NB4 (cell line): Measurements from ENCODE around the gene DLG4.

Experiments
- POLR2A ChIP-seq: IDR thresholded peaks from 2 replicates; pipeline ENCODE4 v1.6.1; 2011; ENCODE audit warnings: mild to moderate bottlenecking; ENCODE audit not compliant: insufficient read length; ENCODE audit errors: extremely low read depth
- TF ChIP-seq, protein P1 (sequence below): IDR thresholded peaks from one replicate; pipeline ENCODE4 v1.5.1; 2012; ENCODE audit warnings: low read depth, low read length
- TF ChIP-seq, protein P2 (sequence below): IDR thresholded peaks from 2 replicates; pipeline ENCODE4 v1.6.1; 2011; ENCODE audit warnings: low read depth, low read length

DNA sequence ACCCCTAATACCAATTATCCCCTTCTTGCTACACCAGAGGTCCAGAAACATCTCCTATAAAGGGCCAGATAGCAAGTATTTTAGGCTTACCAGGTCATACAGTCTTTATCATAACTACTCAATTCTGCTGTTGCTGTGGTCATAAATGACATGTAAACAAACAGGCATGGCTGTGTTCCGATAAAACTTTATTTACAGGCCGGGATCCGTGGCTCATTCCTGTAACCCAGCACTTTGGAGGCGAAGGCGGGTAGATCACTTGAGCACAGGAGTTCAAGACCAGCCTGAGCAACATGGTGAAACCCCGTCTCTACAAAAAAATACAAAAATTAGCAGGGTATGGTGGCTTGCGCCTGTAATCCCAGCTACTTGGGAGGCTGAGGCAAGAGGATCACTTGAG is 52.8 kb downstream of the DLG4 start:
- TF ChIP-seq, protein P1, sequence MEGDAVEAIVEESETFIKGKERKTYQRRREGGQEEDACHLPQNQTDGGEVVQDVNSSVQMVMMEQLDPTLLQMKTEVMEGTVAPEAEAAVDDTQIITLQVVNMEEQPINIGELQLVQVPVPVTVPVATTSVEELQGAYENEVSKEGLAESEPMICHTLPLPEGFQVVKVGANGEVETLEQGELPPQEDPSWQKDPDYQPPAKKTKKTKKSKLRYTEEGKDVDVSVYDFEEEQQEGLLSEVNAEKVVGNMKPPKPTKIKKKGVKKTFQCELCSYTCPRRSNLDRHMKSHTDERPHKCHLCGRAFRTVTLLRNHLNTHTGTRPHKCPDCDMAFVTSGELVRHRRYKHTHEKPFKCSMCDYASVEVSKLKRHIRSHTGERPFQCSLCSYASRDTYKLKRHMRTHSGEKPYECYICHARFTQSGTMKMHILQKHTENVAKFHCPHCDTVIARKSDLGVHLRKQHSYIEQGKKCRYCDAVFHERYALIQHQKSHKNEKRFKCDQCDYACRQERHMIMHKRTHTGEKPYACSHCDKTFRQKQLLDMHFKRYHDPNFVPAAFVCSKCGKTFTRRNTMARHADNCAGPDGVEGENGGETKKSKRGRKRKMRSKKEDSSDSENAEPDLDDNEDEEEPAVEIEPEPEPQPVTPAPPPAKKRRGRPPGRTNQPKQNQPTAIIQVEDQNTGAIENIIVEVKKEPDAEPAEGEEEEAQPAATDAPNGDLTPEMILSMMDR: no peak
- TF ChIP-seq, protein P2, sequence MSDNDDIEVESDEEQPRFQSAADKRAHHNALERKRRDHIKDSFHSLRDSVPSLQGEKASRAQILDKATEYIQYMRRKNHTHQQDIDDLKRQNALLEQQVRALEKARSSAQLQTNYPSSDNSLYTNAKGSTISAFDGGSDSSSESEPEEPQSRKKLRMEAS: no peak
- TF ChIP-seq POLR2A: no peak
